Natural killer cell treated with Interleukin-12 subunit alpha and Interleukin-12 subunit beta and Interleukin-15 and Interleukin-18, amount 100 ng/mL, for 72 hours (primary cell): Measurements from ENCODE around the gene HORMAD1. TPM values are rescaled to one million over a fixed set of nuclear protein-coding genes. Genes with fewer than 3 reads are reported as not detected.

Source experiments
- total RNA-seq, 2 donors: library from RNA; stranded (reverse); gene quantifications; one replicate each; pipeline ENCODE4 v1.2.3, GENCODE V29; 2022

Gene HORMAD1
- total RNA-seq, 2 donors from 2014 or later = 0.43 to 0.64 TPM

Other genes starting within 250 kb of the HORMAD1 start
- 10 to 100 TPM; 31.5 to 59.9 TPM for gene TARS2, start 233.5 kb downstream of the HORMAD1 start, total RNA-seq
- gene ECM1, start 212.8 kb downstream of the HORMAD1 start, total RNA-seq = 1 to 10 TPM; 1.2 to 1.9 TPM
- gene FALEC, start 205.1 kb downstream of the HORMAD1 start, total RNA-seq = not detected
- gene ADAMTSL4, start 171.5 kb downstream of the HORMAD1 start, total RNA-seq = 1 to 10 TPM in 1 of 2 donors, under 1 TPM in 1; 0.48 to 1.0 TPM
- 100 to 1,000 TPM; 199 to 333 TPM for gene MCL1, start 141.3 kb downstream of the HORMAD1 start, total RNA-seq
- gene ENSA, start 91.3 kb downstream of the HORMAD1 start, total RNA-seq = 100 to 1,000 TPM; 214 to 249 TPM
- 10 to 100 TPM; 14.1 to 18.7 TPM for gene GOLPH3L, start 23.7 kb downstream of the HORMAD1 start, total RNA-seq
- gene CTSS, start 44.9 kb upstream of the HORMAD1 start, total RNA-seq = 100 to 1,000 TPM in 1 of 2 donors, 10 to 100 TPM in 1; 76.2 to 248 TPM
- 1 to 10 TPM; 4.1 to 5.3 TPM for gene CTSK, start 87.4 kb upstream of the HORMAD1 start, total RNA-seq
- 10 to 100 TPM; 38.5 to 40.0 TPM for gene ARNT, start 155.7 kb upstream of the HORMAD1 start, total RNA-seq
- gene CTXND2, start 166.2 kb upstream of the HORMAD1 start, total RNA-seq = not detected
- gene SETDB1, start 205.5 kb upstream of the HORMAD1 start, total RNA-seq = 10 to 100 TPM; 57.8 to 73.6 TPM